Measurements from ENCODE around the gene UBQLN3.

UBQLN3 gene

GRCh38 chr11:5516599-5516998 lies 6.8 kb upstream of the UBQLN3 start, which contains the start of gene UBQLNL:
Gene UBQLNL (minus strand): TSS chr11:5516699. CDS start chr11:5516441, 258 bp downstream.
- no peak for ATAC-seq (ENCODE audit: insufficient read depth, low read depth)

GRCh38 chr11:5514841-5515240 lies 5.1 kb upstream of the UBQLN3 start:
- H3K79me2 ChIP-seq (ENCODE audit: insufficient read depth, low read length) = no peaks in the 10 kb centered on the region
- H3K27ac ChIP-seq (ENCODE audit: low read length) = no peak overlapping the region
- H3K36me3 ChIP-seq (ENCODE audit: insufficient read depth, low read length) = no peaks in the 10 kb centered on the region
- TF ChIP-seq EZH2 (IDR thresholded peaks at IDR 0.05; ENCODE audit: borderline replicate concordance, low read depth, low read length, severe bottlenecking) (no peak), CTCF (IDR thresholded peaks at IDR 0.05; ENCODE audit: borderline replicate concordance, extremely low read depth, low read length, poor library complexity, severe bottlenecking) (no peak)
- no peaks in the 10 kb centered on the region for H3K4me1 ChIP-seq (ENCODE audit: insufficient read depth, low read length)
- H3K27me3 ChIP-seq (ENCODE audit: insufficient read depth, low read length, poor library complexity) = peaks cover 9% of the 10 kb centered on the region
- no peak overlapping the region for H3K4me2 ChIP-seq (ENCODE audit: insufficient read depth, low read length)
- no peaks in the 10 kb centered on the region for H4K20me1 ChIP-seq (ENCODE audit: insufficient read depth, low read length)
- no peaks in the 10 kb centered on the region for H3K9me3 ChIP-seq (ENCODE audit: insufficient read depth, low read length, severe bottlenecking)
- DNase-seq (no peak), ATAC-seq (ENCODE audit: insufficient read depth, low read depth) (no peak)
- no peak overlapping the region for H2AFZ ChIP-seq (ENCODE audit: low read depth, low read length)
- H3K4me3 ChIP-seq (ENCODE audit: low read depth in 1 of 2, low read length in 2 of 2) = no peak overlapping the region
- H3K9ac ChIP-seq (ENCODE audit: low read depth, low read length) = no peak overlapping the region

More at GRCh38 chr11:5516599-5516998, 6.8 kb upstream of the UBQLN3 start, which contains the start of gene UBQLNL:
- Histone ChIP-seq H3K27me3 (ENCODE audit: insufficient read depth, low read length, poor library complexity) (peaks cover 6% of the 10 kb centered on the region), H4K20me1 (ENCODE audit: insufficient read depth, low read length) (no peaks in the 10 kb centered on the region), H3K27ac (ENCODE audit: low read length) (no peak within 1 kb of the TSS), H3K9ac (ENCODE audit: low read depth, low read length) (no peak within 1 kb of the TSS), H3K4me1 (ENCODE audit: insufficient read depth, low read length) (no peaks in the 10 kb centered on the region), H3K79me2 (ENCODE audit: insufficient read depth, low read length) (no peaks in the 10 kb centered on the region), H3K4me3 (ENCODE audit: low read depth in 1 of 2, low read length in 2 of 2) (no peak within 1 kb of the TSS), H3K36me3 (ENCODE audit: insufficient read depth, low read length) (no peaks in the 10 kb centered on the region), H3K9me3 (ENCODE audit: insufficient read depth, low read length, severe bottlenecking) (no peaks in the 10 kb centered on the region), H3K4me2 (ENCODE audit: insufficient read depth, low read length) (no peak within 1 kb of the TSS), H2AFZ (ENCODE audit: low read depth, low read length) (no peak within 1 kb of the TSS)
- DNase-seq = no peak
- TF ChIP-seq CTCF (IDR thresholded peaks at IDR 0.05; ENCODE audit: borderline replicate concordance, extremely low read depth, low read length, poor library complexity, severe bottlenecking) (no peak), EZH2 (IDR thresholded peaks at IDR 0.05; ENCODE audit: borderline replicate concordance, low read depth, low read length, severe bottlenecking) (no peak)

- no peak overlapping the region for H3K9ac ChIP-seq (ENCODE audit: low read depth, low read length)
- no peaks in the 10 kb centered on the region for H4K20me1 ChIP-seq (ENCODE audit: insufficient read depth, low read length)
- no peaks in the 10 kb centered on the region for H3K9me3 ChIP-seq (ENCODE audit: insufficient read depth, low read length, severe bottlenecking)
- peaks cover 17% of the 10 kb centered on the region for H3K27me3 ChIP-seq (ENCODE audit: insufficient read depth, low read length, poor library complexity)
- H3K4me3 ChIP-seq (ENCODE audit: low read depth in 1 of 2, low read length in 2 of 2) = no peak overlapping the region
- no peaks in the 10 kb centered on the region for H3K79me2 ChIP-seq (ENCODE audit: insufficient read depth, low read length)
- H3K4me1 ChIP-seq (ENCODE audit: insufficient read depth, low read length) = no peaks in the 10 kb centered on the region
- TF ChIP-seq CTCF (IDR thresholded peaks at IDR 0.05; ENCODE audit: borderline replicate concordance, extremely low read depth, low read length, poor library complexity, severe bottlenecking) = no peak
- no peak for TF ChIP-seq EZH2 (IDR thresholded peaks at IDR 0.05; ENCODE audit: borderline replicate concordance, low read depth, low read length, severe bottlenecking)
- no peak overlapping the region for H3K27ac ChIP-seq (ENCODE audit: low read length)
- H3K36me3 ChIP-seq (ENCODE audit: insufficient read depth, low read length) = no peaks in the 10 kb centered on the region
- DNase-seq (no peak), ATAC-seq (ENCODE audit: insufficient read depth, low read depth) (no peak)
- H3K4me2 ChIP-seq (ENCODE audit: insufficient read depth, low read length) = no peak overlapping the region
- H2AFZ ChIP-seq (ENCODE audit: low read depth, low read length) = no peak overlapping the region
These were observed 1.2 kb downstream of the UBQLN3 start for GRCh38 chr11:5508605-5509004.

GRCh38 chr11:5507933-5508305 lies 1.8 kb downstream of the UBQLN3 start:
- no peaks in the 10 kb centered on the region for H3K36me3 ChIP-seq (ENCODE audit: insufficient read depth, low read length)
- H3K79me2 ChIP-seq (ENCODE audit: insufficient read depth, low read length) = no peaks in the 10 kb centered on the region
- no peak overlapping the region for H3K4me3 ChIP-seq (ENCODE audit: low read depth in 1 of 2, low read length in 2 of 2)
- no peak overlapping the region for H3K27ac ChIP-seq (ENCODE audit: low read length)
- DNase-seq (no peak), ATAC-seq (ENCODE audit: insufficient read depth, low read depth) (no peak)
- H3K9me3 ChIP-seq (ENCODE audit: insufficient read depth, low read length, severe bottlenecking) = no peaks in the 10 kb centered on the region
- H3K4me2 ChIP-seq (ENCODE audit: insufficient read depth, low read length) = no peak overlapping the region
- H4K20me1 ChIP-seq (ENCODE audit: insufficient read depth, low read length) = no peaks in the 10 kb centered on the region
- no peaks in the 10 kb centered on the region for H3K4me1 ChIP-seq (ENCODE audit: insufficient read depth, low read length)
- peaks cover 15% of the 10 kb centered on the region for H3K27me3 ChIP-seq (ENCODE audit: insufficient read depth, low read length, poor library complexity)
- TF ChIP-seq CTCF (IDR thresholded peaks at IDR 0.05; ENCODE audit: borderline replicate concordance, extremely low read depth, low read length, poor library complexity, severe bottlenecking) (no peak), EZH2 (IDR thresholded peaks at IDR 0.05; ENCODE audit: borderline replicate concordance, low read depth, low read length, severe bottlenecking) (no peak)
- H3K9ac ChIP-seq (ENCODE audit: low read depth, low read length) = no peak overlapping the region
- H2AFZ ChIP-seq (ENCODE audit: low read depth, low read length) = no peak overlapping the region
